PC-9 (cell line): Measurements from ENCODE around the gene GID8. TPM values are rescaled to one million over a fixed set of nuclear protein-coding genes. Genes with fewer than 3 reads are reported as not detected.

Source experiments
- BruUV-seq: library from RNA; stranded (reverse); fragments of 400-500 nt; replicated peaks from 2 replicates; lab custom pipeline; 2021; lab: Mats Ljungman, UMichigan
- CTCF ChIA-PET: fragments of 300-600 bp; sonication (Branson Sonifier 250); formaldehyde crosslinking; loops from one replicate; lab custom pipeline; 2022; ENCODE audit warnings: antibody characterized with exemption; lab: Charles Lee
- POLR2A ChIA-PET: fragments of 300-600 bp; sonication (Branson Sonifier 250); formaldehyde crosslinking; loops from one replicate; lab custom pipeline; 2022; ENCODE audit warnings: antibody characterized with exemption; ENCODE audit not compliant: unreplicated experiment; lab: Charles Lee
- DNase-seq, 2 experiments: peaks; one replicate each; pipeline versions ENCODE4 v3.0.0 to v3.0.0-alpha.2; 2015 to 2022; ENCODE audit warnings: mixed read lengths in 1 of 2
- H2AFZ ChIP-seq: fragments of 200-600 bp; sonication (generic); 2 replicates; pipeline ENCODE4 v1.8.1; 2017; ENCODE audit warnings: antibody characterized with exemption
- H3F3A ChIP-seq: fragments of 200-600 bp; sonication (generic); 2 replicates; pipeline ENCODE4 v1.8.1; 2017; ENCODE audit warnings: antibody characterized with exemption, mild to moderate bottlenecking, low read depth; ENCODE audit not compliant: insufficient read depth
- H3K27ac ChIP-seq: fragments of 200-600 bp; sonication (generic); 2 replicates; pipeline ENCODE4 v1.6.1; 2016; ENCODE audit warnings: mixed run types
- H3K27me3 ChIP-seq: fragments of 200-600 bp; sonication (generic); 2 replicates; pipeline ENCODE4 v1.6.1; 2016; ENCODE audit warnings: low read depth, mixed run types; ENCODE audit not compliant: insufficient read depth
- H3K36me3 ChIP-seq: fragments of 200-600 bp; sonication (generic); 2 replicates; pipeline ENCODE4 v1.6.1; 2016; ENCODE audit warnings: low read depth, mixed run types
- H3K4me1 ChIP-seq: fragments of 200-600 bp; sonication (generic); replicated peaks from 2 replicates; pipeline ENCODE4 v1.6.1; 2016; ENCODE audit warnings: mixed run types; ENCODE audit not compliant: insufficient read depth
- H3K4me2 ChIP-seq: fragments of 200-600 bp; sonication (generic); 2 replicates; pipeline ENCODE4 v1.6.1; 2017; ENCODE audit warnings: mixed run types
- H3K4me3 ChIP-seq: fragments of 200-600 bp; sonication (generic); 2 replicates; pipeline ENCODE4 v1.6.1; 2016; ENCODE audit warnings: mixed run types
- H3K79me2 ChIP-seq: fragments of 200-600 bp; sonication (generic); 2 replicates; pipeline ENCODE4 v1.6.1; 2017; ENCODE audit warnings: low read depth, mixed run types
- H3K9me2 ChIP-seq: fragments of 200-600 bp; sonication (generic); 2 replicates; pipeline ENCODE4 v1.8.1; 2017; ENCODE audit warnings: mild to moderate bottlenecking; ENCODE audit not compliant: insufficient read depth
- H3K9me3 ChIP-seq: fragments of 200-600 bp; sonication (generic); 2 replicates; pipeline ENCODE4 v1.8.1; 2016; ENCODE audit warnings: low read depth; ENCODE audit not compliant: insufficient read depth
- H4K20me1 ChIP-seq: fragments of 200-600 bp; sonication (generic); 2 replicates; pipeline ENCODE4 v1.8.1; 2017; ENCODE audit not compliant: insufficient read depth
- CTCF ChIP-seq: fragments of 200-600 bp; sonication (generic); conservative IDR thresholded peaks from 2 replicates; pipeline ENCODE4 v1.6.1; 2017; ENCODE audit warnings: mixed run types, antibody characterized with exemption, mild to moderate bottlenecking, moderate library complexity
- EZH2 ChIP-seq: fragments of 200-600 bp; sonication (generic); IDR thresholded peaks from 2 replicates; pipeline ENCODE4 v1.8.0; 2017; ENCODE audit warnings: antibody characterized with exemption, low read depth
- intact Hi-C: fragments of 100-400 bp; cut with micrococcal nuclease; formaldehyde crosslinking; loops from one replicate; pipeline ENCODE4 v1.10.0; 2022; ENCODE audit not compliant: unreplicated experiment
- total RNA-seq: library from RNA; stranded (reverse); gene quantifications from 2 replicates; pipeline ENCODE4 v1.2.3, GENCODE V29; 2021

Gene GID8
- total RNA-seq, 1 experiment from 2014 or later: 45.7 TPM

DNA sequence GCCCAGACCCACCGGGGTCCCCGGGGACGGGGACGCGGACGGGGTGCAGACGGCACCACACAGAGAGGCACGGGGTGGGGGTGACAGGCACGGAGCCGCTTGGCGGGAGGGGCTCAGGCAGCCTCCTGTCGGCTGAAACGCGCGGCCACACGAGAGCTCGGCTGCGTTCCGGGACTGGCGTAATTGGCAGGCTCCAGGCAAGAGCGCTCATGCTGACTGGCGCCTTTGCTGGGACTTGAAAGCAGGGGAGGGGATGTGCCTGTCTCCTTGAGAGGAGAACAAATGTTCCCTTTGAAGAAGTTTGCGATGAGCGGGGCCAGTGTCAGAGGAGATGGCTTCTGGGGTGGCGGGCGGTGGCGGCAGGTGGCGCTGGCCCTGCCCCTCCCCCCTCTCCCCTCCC lies 43.0 kb downstream of the GID8 start:
- no peak overlapping the region for H3K27ac ChIP-seq

GRCh38 chr20:62982124-62983075 lies 44.5 kb downstream of the GID8 start:
- Histone ChIP-seq H3K4me3 (no peak overlapping the region), H4K20me1 (no peaks in the 10 kb centered on the region), H3F3A (no peaks in the 10 kb centered on the region), H3K79me2 (no peaks in the 10 kb centered on the region), H2AFZ (no peak overlapping the region), H3K9me2 (no peaks in the 10 kb centered on the region), H3K4me2 (no peak overlapping the region), H3K27ac (no peak overlapping the region), H3K36me3 (no peaks in the 10 kb centered on the region), H3K4me1 (no peaks in the 10 kb centered on the region), H3K9me3 (no peaks in the 10 kb centered on the region), H3K27me3 (peaks cover 94% of the 10 kb centered on the region)
- DNase-seq: no peak
- BruUV-seq: no TSS peak
- intact Hi-C loops: no loop called here
- no peak for TF ChIP-seq EZH2
- TF ChIP-seq CTCF: no peak
- ChIA-PET CTCF (no interaction called here), POLR2A (no interaction called here)

More for the DNA sequence above, 43.0 kb downstream of the GID8 start:
- BruUV-seq: no TSS peak
- no peak for DNase-seq
- no peak for TF ChIP-seq EZH2
- no peak for TF ChIP-seq CTCF
- no peaks in the 10 kb centered on the region for H3F3A ChIP-seq
- no peaks in the 10 kb centered on the region for H3K9me3 ChIP-seq
- no peaks in the 10 kb centered on the region for H3K79me2 ChIP-seq
- H3K36me3 ChIP-seq: no peaks in the 10 kb centered on the region
- H3K4me2 ChIP-seq: no peak overlapping the region
- H3K4me3 ChIP-seq: no peak overlapping the region
- POLR2A ChIA-PET: no interaction called here
- H3K27me3 ChIP-seq: peaks cover 98% of the 10 kb centered on the region
- H3K9me2 ChIP-seq: no peaks in the 10 kb centered on the region
- no peak overlapping the region for H2AFZ ChIP-seq
- intact Hi-C loops: no loop called here
- CTCF ChIA-PET: no interaction called here
- H3K4me1 ChIP-seq: no peaks in the 10 kb centered on the region
- H4K20me1 ChIP-seq: no peaks in the 10 kb centered on the region

- no peak overlapping the region for H2AFZ ChIP-seq
- H3K27me3 ChIP-seq: peaks cover 91% of the 10 kb centered on the region
- intact Hi-C loops: no loop called here
- no peaks in the 10 kb centered on the region for H3K36me3 ChIP-seq
- no peaks in the 10 kb centered on the region for H3K4me1 ChIP-seq
- H3F3A ChIP-seq: no peaks in the 10 kb centered on the region
- TF ChIP-seq EZH2 (no peak), CTCF (no peak)
- H4K20me1 ChIP-seq: no peaks in the 10 kb centered on the region
- no peak for DNase-seq
- H3K9me2 ChIP-seq: no peaks in the 10 kb centered on the region
- CTCF ChIA-PET: interaction anchor here (0.6 kb wide), 1 partner anchor 9 kb away, joined by 8 read pairs; no protein-coding TSS in a partner anchor
- H3K79me2 ChIP-seq: no peaks in the 10 kb centered on the region
- POLR2A ChIA-PET: no interaction called here
- no peak overlapping the region for H3K4me3 ChIP-seq
- H3K4me2 ChIP-seq: no peak overlapping the region
- no peaks in the 10 kb centered on the region for H3K9me3 ChIP-seq
- BruUV-seq: no TSS peak
- H3K27ac ChIP-seq: no peak overlapping the region
These were observed 45.3 kb downstream of the GID8 start for GRCh38 chr20:62983210-62983609.
